B cell (primary cell): ENCODE data around the gene SLC9A9.

ENCODE experiments used
- CTCF ChIP-seq: fragments of 200-600 bp; IDR thresholded peaks from one replicate; pipeline ENCODE4 v1.8.0; 2022; ENCODE audit warnings: antibody characterized with exemption, mild to moderate bottlenecking
- EZH2 ChIP-seq: IDR thresholded peaks from 2 replicates; pipeline ENCODE4 v1.6.1; 2012; ENCODE audit warnings: borderline replicate concordance, low read depth, mild to moderate bottlenecking, moderate library complexity, low read length; ENCODE audit not compliant: insufficient read depth, poor library complexity, severe bottlenecking

DNA sequence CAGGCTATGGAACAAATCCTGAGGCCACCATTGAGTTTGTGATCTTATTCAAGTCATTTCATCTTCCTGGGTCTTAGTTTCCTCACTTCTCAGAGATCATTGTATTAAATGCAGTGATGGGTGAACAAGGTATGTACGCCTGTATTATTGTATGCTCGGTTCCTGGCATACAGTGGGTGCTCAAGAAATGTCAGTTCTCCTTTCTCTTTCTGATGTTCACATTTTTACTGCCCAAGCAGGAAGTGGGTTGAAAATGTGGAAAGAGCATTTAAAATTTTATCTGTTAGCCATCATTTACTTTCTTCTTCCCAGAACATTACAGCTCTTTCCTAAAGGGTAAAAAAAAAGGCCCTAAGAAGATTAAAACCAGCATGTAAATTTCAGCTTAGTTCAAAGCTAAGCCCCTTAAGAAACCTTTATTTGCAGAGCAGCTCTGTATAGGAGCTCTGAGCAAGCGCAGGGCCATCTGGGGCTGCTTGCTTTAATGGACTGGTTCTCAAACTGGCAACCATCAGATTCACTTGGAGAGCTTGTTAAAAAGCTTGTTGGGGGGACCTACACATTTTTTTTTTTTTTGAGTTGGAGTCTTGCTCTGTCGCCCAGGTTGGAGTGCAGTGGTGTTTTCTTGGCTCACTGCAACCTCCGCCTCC lies 549.3 kb downstream of the SLC9A9 start:
- TF ChIP-seq EZH2 (no peak), CTCF (no peak)
